Mucosa of rectum (tissue), 2 donors: Measurements from ENCODE around the gene PILRB.
A peak's percentile ranks its signal among the peaks of the same experiment; 100 is the strongest.
"Not testable (repeated sequence)": the region's sequence is repeated elsewhere in the genome, so short reads cannot be mapped to it uniquely, and the experiment has no call there.

Experiments used
- H3K27ac ChIP-seq, 2 donors: one replicate each; pipeline ENCODE4 v1.7.0; 2013; ENCODE audit warnings: inconsistent platforms in 2 of 2, low read depth in 2 of 2, low read length in 2 of 2
- H3K27me3 ChIP-seq, 2 donors: one replicate each; pipeline ENCODE4 v1.7.0; 2013; ENCODE audit warnings: low read length in 2 of 2; ENCODE audit not compliant: control insufficient read depth in 2 of 2, insufficient read depth in 2 of 2
- H3K36me3 ChIP-seq, 2 donors: one replicate each; pipeline ENCODE4 v1.7.0; 2013; ENCODE audit warnings: low read length in 2 of 2; ENCODE audit not compliant: control insufficient read depth in 2 of 2, insufficient read depth in 2 of 2
- H3K4me1 ChIP-seq, 2 donors: one replicate each; pipeline ENCODE4 v1.7.0; 2013; ENCODE audit warnings: low read length in 2 of 2, mild to moderate bottlenecking in 1 of 2; ENCODE audit not compliant: control insufficient read depth in 2 of 2, insufficient read depth in 2 of 2
- H3K4me3 ChIP-seq, 2 donors: one replicate each; pipeline ENCODE4 v1.7.0; 2013; ENCODE audit warnings: low read length in 2 of 2
- H3K9ac ChIP-seq, 2 donors: one replicate each; pipeline ENCODE4 v1.7.0; 2013; ENCODE audit warnings: low read length in 2 of 2, low read depth in 1 of 2, mild to moderate bottlenecking in 1 of 2
- H3K9me3 ChIP-seq, 2 donors: one replicate each; pipeline ENCODE4 v1.7.0; 2013; ENCODE audit warnings: low read length in 2 of 2; ENCODE audit not compliant: control insufficient read depth in 2 of 2
- donor health status: healthy.
- donor health status: Normal muscosa, but diverticular disease.

The PILRB gene

DNA sequence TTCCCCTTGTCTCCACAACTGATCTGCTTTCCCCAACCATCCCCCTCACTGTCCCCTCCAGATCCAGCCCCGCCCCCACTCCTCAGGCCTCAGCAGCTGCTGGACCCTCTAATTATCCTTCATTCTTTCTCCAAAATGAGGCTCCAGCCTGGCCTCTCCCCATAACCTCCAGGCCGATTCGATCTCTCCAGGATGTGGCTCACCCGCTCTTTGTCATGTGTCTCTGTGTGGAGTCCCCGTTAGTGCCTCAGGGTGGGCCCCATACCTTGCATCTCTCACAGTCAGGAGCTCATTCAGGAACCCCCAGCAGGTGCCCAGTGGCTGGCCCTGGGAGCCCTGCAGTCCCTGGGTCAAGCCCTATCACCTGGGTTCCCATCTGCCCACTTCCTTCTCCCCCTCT is 16.7 kb downstream of the PILRB start:
- Histone ChIP-seq H3K9me3 (no peaks in the 10 kb centered on the region), H3K36me3 (no peaks in the 10 kb centered on the region), H3K4me1 (no peaks in the 10 kb centered on the region), H3K27me3 (no peaks in the 10 kb centered on the region), H3K9ac (no peak overlapping the region), H3K27ac (no peak overlapping the region), H3K4me3 (no peak overlapping the region)

DNA sequence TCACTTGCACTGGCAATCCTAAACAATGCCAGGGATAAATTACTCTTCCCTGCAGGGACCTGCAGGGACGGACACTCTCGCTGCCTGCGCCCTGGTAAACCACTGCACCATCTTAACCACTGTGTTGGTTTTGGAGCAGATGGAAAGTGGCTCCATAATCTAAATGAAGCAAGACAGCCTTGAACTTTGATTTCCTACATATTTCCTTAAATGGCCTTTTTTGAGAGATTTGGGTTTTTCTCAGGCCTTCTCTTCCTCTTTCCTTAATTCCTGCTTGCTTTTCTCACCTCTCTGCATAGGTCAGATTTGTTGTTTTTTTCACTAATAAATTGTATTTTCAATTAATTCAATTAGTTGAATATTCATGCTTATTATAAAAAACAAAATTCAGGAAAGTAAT is 18.1 kb downstream of the PILRB start:
- Histone ChIP-seq H3K4me3 (no peak overlapping the region), H3K27ac (no peak overlapping the region)

DNA sequence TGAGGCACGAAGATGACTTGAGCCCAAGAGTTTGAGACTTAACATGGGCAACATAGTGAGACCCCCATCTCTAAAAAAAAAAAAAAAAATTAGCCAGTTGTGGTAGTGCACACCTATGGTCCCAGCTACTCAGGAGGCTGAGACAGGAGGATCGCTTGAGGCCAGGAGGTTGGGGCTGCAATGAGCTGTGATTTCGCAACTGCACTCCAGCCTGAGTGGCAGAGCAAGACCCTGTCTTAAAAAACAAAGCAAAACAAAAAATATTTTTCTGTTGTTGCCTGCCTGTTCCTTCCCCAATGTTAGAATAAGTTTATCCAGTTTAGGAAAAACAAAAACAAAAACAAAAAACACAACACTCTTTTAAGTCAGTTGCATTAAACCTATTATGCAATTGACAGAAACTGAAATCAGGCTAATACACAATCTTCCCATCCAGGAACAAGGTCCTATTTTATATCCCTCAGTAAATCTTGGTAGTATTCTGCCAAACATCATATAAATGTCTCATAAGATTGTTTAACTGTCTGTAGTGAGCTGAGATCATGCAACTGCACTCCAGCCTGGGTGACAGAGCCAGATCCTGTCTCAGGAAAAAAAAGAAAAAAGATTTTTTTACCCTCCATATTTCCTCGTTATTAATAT is 20.3 kb downstream of the PILRB start:
- H3K27ac ChIP-seq, result no peak overlapping the region
- no peaks in the 10 kb centered on the region for H3K4me1 ChIP-seq
- H3K27me3 ChIP-seq, result no peaks in the 10 kb centered on the region

More for the DNA sequence above, 18.1 kb downstream of the PILRB start:
- Histone ChIP-seq H3K9me3 (no peaks in the 10 kb centered on the region), H3K9ac (no peak overlapping the region), H3K36me3 (no peaks in the 10 kb centered on the region), H3K4me1 (no peaks in the 10 kb centered on the region), H3K27me3 (no peaks in the 10 kb centered on the region)

DNA sequence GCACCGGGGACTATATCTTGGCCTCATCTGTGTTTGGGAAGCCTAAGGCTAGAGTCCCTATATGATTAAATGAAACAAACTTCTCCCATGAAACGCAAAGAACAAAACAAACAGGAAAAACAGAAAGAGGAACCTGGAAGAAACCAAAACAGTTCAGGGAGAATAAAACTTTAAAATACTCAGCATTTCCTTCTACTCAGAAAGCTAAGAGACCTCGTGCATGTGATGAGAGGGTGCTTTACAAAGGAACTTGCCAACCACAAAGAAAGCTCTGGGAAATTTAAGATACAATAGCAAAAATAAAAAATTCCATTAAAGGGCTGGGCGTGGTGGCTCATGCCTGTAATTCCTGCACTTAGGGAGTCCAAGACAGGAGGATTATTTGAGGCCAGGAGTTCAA is 22.3 kb downstream of the PILRB start:
- no peaks in the 10 kb centered on the region for H3K4me1 ChIP-seq
- peak overlapping the region; percentile 50 to 51 for H3K27ac ChIP-seq
- no peaks in the 10 kb centered on the region for H3K9me3 ChIP-seq
- no peaks in the 10 kb centered on the region for H3K36me3 ChIP-seq
- no peak overlapping the region for H3K9ac ChIP-seq
- no peaks in the 10 kb centered on the region for H3K27me3 ChIP-seq
- no peak overlapping the region for H3K4me3 ChIP-seq

More for the DNA sequence above, 20.3 kb downstream of the PILRB start:
- H3K9me3 ChIP-seq, result no peaks in the 10 kb centered on the region
- H3K9ac ChIP-seq, result no peak overlapping the region
- no peaks in the 10 kb centered on the region for H3K36me3 ChIP-seq
- H3K4me3 ChIP-seq, result no peak overlapping the region

DNA sequence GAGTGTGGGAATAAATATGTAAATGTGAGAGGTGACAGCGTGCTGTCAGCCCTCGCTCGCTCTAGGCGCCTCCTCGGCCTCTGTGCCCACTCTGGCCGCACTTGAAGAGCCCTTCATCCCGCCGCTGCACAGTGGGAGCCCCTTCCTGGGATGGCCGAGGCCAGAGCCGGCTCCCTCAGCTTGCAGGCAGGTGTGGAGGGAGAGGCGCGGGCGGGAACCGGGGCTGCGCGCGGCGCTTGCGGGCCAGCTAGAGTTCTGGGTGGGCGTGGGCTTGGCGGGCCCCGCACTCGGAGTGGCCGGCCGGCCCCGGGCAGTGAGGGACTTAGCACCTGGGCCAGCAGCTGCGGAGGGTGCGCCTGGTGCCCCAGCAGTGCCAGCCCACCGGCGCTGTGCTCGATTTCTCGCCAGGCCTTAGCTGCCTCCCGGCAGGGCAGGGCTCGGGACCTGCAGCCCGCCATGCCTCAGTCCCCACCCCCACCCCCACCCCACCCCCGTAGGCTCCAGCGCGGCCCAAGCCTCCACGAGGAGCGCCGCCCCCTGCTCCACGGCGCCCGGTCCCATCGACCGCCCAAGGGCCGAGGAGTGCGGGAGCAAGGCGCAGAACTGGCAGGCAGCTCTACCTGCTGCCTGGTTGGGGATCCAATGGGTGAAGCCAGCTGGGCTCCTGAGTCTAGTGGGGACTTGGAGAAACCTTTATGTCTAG is 23.8 kb downstream of the PILRB start:
- H3K4me1 ChIP-seq, H3K36me3 ChIP-seq, H3K9ac ChIP-seq, H3K9me3 ChIP-seq, H3K4me3 ChIP-seq, H3K27ac ChIP-seq, H3K27me3 ChIP-seq: not testable (repeated sequence)

DNA sequence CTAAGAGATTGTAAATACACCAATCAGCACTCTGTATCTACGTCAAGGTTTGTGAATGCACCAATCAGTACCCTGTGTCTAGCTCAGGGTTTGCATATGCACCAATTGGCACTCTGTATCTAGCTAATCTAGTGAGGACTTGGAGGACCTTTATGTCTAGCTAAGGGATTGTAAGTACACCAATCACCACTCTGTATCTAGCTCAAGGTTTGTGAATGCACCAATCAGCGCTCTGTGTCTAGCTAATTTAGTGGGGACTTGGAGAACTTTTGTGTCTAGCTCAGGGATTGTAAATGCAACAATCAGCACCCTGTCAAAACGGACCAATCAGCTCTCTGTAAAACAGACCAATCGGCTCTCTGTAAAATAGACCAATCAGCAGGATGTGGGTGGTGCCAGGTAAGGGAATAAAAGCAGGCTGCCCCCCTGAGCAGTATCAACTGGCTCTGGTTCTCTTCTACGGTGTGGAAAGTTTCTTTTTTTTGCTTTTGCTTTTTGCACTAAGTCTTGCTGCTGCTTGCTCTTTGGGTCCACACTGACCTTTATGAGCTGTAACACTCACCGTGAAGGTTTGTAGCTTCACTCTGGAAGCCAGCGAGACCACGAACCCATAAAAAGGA is 24.4 kb downstream of the PILRB start:
- H3K27me3 ChIP-seq, H3K9ac ChIP-seq, H3K4me3 ChIP-seq, H3K27ac ChIP-seq, H3K36me3 ChIP-seq, H3K9me3 ChIP-seq, H3K4me1 ChIP-seq: not testable (repeated sequence)

DNA sequence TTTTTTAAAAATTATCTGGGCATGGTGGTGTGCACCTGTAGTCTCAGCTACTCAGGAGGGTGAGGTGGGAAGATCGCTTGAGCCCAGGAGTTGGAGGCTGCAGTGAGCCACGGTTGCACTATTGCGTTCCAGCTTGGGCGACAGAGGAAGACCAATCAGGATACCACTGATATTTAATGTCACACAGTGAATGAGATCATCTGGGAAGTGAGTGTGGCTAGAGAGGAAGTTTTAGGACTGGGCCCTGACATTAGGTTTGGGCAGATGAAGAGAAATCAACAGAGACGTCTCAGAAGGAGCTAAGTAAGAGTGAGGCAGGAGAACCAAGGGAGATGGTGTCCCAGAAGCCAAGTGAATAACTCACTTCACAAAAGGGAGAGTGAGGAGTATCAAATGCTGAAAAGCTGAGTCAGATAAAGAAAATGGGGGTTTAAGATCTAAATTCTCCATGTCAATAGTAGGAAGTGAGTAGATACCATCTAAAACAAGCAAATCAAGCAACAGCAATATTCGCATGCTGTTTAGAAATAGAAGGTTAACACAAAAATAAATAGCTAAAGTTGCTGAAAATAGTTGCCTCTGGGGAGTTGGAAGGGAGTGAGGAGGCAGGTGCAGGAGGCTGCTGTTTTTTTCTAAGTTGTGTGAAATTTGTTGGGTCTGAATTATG is 26.8 kb downstream of the PILRB start:
- Histone ChIP-seq H3K27ac (peak overlapping the region in 1 of 2 donors; percentile 5), H3K36me3 (no peaks in the 10 kb centered on the region), H3K9ac (no peak overlapping the region)

DNA sequence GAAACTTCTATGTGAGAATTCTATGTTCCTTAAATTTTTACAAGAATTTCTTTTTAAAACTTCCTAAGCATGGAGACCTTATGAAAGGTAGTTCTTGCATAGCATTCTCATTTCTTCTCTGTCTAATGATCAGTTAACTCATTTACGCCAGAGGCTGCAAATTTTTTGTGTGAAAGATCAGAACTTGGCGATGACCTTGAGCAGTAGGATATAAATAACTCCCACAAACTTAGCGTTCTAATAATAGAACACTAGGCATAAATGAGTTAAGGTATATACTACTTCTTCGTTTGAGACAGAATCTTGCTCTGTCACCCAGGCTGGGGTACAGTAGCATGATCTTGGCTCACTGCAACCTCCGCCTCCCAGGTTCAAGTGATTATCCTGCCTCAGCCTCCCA is 29.0 kb downstream of the PILRB start:
- H3K27me3 ChIP-seq, result no peaks in the 10 kb centered on the region
- H3K9me3 ChIP-seq, result no peaks in the 10 kb centered on the region
- no peak overlapping the region for H3K4me3 ChIP-seq
- no peak overlapping the region for H3K9ac ChIP-seq
- H3K27ac ChIP-seq, result no peak overlapping the region
- no peaks in the 10 kb centered on the region for H3K36me3 ChIP-seq
- H3K4me1 ChIP-seq, result no peaks in the 10 kb centered on the region

More for the DNA sequence above, 26.8 kb downstream of the PILRB start:
- H3K4me3 ChIP-seq, result no peak overlapping the region
- H3K9me3 ChIP-seq, result no peaks in the 10 kb centered on the region
- H3K4me1 ChIP-seq, result no peaks in the 10 kb centered on the region
- H3K27me3 ChIP-seq, result no peaks in the 10 kb centered on the region

DNA sequence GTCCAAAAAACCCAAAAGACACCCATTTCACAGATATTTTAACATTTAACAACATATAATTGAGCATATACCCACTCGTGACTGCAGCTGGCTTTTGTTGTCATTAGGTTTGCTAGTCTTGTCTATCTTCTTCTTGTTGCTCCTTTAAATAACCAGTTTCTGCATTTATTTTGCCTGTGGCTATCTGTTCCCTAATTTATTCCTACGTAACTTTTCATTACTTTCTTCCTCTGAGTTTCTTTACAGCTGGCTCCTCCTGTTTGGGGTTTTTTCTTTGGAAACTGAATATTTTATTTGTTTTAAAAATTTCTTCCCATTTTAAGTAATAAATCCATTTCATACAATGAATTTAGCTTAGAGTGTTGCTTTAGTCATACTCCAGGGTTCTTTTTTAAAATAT is 29.8 kb downstream of the PILRB start:
- Histone ChIP-seq H3K4me1 (no peaks in the 10 kb centered on the region), H3K9ac (no peak overlapping the region), H3K4me3 (no peak overlapping the region), H3K36me3 (no peaks in the 10 kb centered on the region), H3K9me3 (no peaks in the 10 kb centered on the region), H3K27me3 (no peaks in the 10 kb centered on the region), H3K27ac (no peak overlapping the region)

DNA sequence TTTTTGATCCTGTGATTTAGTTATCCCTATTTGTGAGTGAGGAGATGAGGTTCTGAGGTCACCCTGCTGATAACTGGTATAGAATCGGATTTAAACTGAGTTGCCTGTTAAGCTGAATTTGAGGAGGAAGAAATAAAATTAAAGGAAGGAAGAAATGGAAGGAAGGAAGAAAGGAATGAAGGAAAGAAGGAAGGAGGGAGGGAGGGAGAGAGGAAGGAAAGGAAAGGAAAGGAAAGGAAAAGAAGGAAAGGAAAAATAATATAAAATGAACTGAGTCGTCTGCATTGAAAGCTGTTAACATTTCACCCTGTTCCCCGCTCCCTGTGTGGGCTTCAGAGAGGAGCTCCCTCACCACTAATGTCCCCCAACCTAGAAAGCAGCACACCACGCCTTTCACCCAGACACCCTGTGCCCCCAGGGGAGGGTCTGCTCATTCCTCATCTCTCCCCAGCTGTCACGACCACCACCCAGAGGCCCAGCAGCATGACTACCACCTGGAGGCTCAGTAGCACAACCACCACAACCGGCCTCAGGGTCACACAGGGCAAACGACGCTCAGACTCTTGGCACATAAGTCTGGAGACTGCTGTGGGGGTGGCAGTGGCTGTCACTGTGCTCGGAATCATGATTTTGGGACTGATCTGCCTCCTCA is 31.6 kb downstream of the PILRB start:
- Histone ChIP-seq H3K27me3 (no peaks in the 10 kb centered on the region), H3K9me3 (no peaks in the 10 kb centered on the region), H3K9ac (no peak overlapping the region), H3K4me3 (no peak overlapping the region), H3K27ac (no peak overlapping the region), H3K4me1 (no peaks in the 10 kb centered on the region), H3K36me3 (no peaks in the 10 kb centered on the region)
